Fibroblast of peridontal ligament (primary cell): Measurements from ENCODE around the gene SP6.
A peak's percentile ranks its signal among the peaks of the same experiment; 100 is the strongest.

ENCODE experiments used
- DNase-seq: peaks from one replicate; pipeline ENCODE4 v3.0.0-alpha.2; 2010; ENCODE audit errors: extremely low read depth

The SP6 gene

GRCh38 chr17:47836601-47837000, 14.4 kb downstream of the SP6 start:
- no peak for DNase-seq

GRCh38 chr17:47834756-47835155, 16.2 kb downstream of the SP6 start:
- DNase-seq = no peak

GRCh38 chr17:47831934-47832327, 19.0 kb downstream of the SP6 start:
- DNase-seq = no peak

GRCh38 chr17:47831003-47831933, 19.7 kb downstream of the SP6 start, which contains the start of the genes LRRC46 and MRPL10:
TSS of gene LRRC46 (plus strand) at chr17:47831670. CDS start at chr17:47831990, 320 bp downstream.
TSS of gene MRPL10 (minus strand) at chr17:47831541. CDS start at chr17:47831511, 30 bp downstream.
- DNase-seq = peak; percentile 91

- DNase-seq = no peak
Observed at GRCh38 chr17:47830396-47831002, 20.5 kb downstream of the SP6 start.

- DNase-seq = no peak
Observed at GRCh38 chr17:47829870-47830269, 21.1 kb downstream of the SP6 start.

GRCh38 chr17:47823519-47823918, 27.4 kb downstream of the SP6 start:
- no peak for DNase-seq

- no peak for DNase-seq
Observed at GRCh38 chr17:47822785-47823184, 28.2 kb downstream of the SP6 start.

GRCh38 chr17:47821424-47822391, 29.3 kb downstream of the SP6 start, which contains the start of gene OSBPL7:
TSS of gene OSBPL7 (minus strand) at chr17:47821794. CDS start at chr17:47820278, 1,516 bp downstream.
- peak; percentile 67 for DNase-seq

GRCh38 chr17:47821031-47821423, 29.9 kb downstream of the SP6 start:
- no peak for DNase-seq

- no peak for DNase-seq
Observed at GRCh38 chr17:47820033-47820789, 30.8 kb downstream of the SP6 start.

GRCh38 chr17:47819475-47819874, 31.5 kb downstream of the SP6 start:
- DNase-seq = no peak

GRCh38 chr17:47818002-47818695, 32.8 kb downstream of the SP6 start:
- DNase-seq = no peak

GRCh38 chr17:47816947-47817346, 34.0 kb downstream of the SP6 start:
- no peak for DNase-seq

- no peak for DNase-seq
Observed at GRCh38 chr17:47816111-47816735, 34.7 kb downstream of the SP6 start.

GRCh38 chr17:47815106-47815918, 35.7 kb downstream of the SP6 start:
- DNase-seq = no peak

- DNase-seq = no peak
Observed at GRCh38 chr17:47813512-47814031, 37.4 kb downstream of the SP6 start.

- no peak for DNase-seq
Observed at GRCh38 chr17:47813077-47813476, 37.9 kb downstream of the SP6 start.
